GM19438 (cell line): ENCODE data around the gene TFG.

Experiments used
- ATAC-seq: cut with Tn5 transposase; IDR thresholded peaks from one replicate; pipeline ENCODE4 v1.9.1; 2021; ENCODE audit warnings: low read depth; ENCODE audit not compliant: unreplicated experiment

Gene TFG

DNA sequence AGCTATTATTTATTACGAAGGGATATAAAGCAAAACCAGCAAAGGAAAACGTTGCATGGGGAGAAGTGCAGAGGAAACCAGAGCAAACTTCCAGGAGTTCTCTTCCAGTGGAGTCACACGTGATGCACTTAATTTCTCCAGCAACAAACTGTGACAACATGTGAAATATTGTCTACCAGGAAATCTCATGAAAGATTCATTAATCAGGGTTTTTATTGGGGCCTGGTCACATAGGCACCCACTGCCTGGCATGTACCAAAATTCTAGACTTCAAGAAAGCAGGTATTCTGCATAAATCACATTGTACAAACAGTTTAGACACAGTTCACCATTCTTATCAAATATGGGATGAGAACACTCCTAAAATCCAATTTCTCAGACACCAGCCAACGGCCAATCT, 5.4 kb upstream of the TFG start:
- ATAC-seq = no peak

DNA sequence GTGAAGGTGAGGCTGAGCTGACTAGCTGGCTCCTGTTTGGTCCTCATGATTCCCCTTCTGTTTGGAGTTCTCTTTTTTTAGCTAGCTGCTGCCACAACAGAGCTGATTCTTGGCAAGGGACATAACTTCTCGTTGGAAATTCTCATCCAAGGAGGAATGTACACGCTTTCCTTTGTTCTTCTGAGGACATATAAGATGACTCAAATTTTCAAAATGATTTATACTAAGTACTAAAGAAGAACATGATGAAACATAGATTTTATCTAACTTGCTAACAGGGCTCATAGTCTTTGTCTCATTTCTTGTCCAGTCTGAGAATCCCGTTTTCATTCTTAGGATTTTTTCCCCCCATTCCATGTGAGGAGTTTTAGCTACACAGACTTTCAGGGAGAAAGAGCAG, 2.9 kb upstream of the TFG start:
- ATAC-seq = no peak

DNA sequence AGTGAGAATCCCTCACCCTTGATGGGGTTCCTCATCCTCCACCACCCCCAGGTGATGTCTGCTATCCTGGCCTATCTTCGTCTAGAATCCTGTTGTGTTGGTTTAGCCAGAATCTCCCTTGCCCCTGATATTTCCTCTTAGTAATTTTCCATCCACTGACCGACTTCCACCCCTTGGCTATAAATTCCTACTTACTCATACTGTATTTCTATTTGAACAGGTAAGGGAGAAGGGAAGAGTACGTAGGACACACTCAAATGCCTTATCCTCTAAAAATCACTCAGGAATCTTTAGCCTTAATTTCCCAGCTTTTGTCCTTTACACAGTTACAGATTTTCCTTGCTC, 678 bp upstream of the TFG start:
- no peak for ATAC-seq

DNA sequence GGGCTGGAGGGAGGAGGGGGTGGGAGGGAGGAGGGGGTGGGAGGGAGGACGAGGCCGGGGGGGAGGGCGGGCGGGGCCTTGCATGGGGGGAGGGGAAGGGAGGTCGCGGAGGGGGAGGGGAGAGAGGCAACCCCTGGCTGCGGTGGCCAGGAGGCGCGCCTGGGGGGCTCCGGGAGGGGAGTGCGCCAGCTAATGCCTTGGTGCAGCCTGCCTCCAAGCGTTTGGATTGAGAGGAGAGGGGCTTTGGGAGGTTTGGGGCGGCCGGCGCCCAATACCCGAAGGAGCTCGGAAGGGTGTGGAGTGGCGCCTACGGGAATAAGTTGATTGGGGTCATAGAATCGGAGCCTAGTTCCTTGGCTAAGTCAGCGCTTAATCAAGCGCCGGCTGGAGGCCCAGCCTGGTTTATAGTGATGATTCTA, 557 bp downstream of the TFG start:
- ATAC-seq = no peak

DNA sequence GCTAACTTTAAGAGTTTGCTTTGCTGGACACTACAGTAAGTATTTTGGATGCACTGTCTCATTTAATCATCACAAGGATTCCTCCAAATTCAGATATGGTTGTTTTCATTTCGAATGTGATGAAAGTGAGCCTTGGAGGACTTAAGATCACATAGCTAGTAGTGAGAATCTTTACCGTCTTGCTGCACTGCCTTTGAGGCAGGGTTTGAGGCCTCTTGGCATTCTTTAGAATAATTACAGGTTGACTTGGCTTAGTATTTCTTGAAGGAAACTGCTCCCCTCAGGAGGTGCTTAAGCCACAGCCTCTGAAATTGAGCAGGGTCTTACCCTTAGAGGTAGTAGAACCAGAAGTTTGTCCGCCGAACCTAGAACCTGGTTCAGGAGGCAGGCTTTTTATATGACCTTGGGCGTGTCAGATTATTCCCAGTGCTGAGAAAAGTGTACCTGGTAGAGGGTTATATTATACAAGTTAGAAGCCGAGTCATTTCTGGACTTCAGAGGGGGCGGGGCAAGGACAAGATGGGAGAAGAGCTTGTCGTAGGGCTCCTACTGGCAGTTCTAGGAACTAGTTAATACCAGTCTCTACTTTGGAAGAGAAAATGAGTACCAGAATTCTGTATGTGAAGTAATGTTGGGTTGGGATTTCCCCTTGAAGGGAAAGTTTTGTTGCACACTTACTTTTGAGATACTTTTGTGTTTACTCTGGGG, 1.1 kb downstream of the TFG start:
- peak; percentile 39 for ATAC-seq

DNA sequence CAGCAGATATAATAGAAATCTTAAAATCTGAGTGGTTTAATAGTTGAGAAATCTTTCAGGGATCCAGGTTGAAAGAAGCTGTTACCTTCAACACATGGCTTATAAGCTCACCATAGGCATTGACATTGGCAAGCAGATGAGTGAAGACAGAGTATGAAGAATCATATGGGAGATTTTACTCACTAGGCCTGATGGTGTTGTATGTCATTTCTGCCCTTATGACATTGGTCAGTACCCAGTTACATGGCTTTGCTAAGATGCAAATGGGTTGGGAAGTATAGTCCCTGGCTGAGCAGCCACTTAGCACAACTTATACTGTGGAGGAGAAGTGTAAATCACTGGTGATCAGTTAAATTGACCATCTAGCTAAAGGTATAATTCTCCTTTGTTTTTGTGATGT, 5.9 kb downstream of the TFG start:
- no peak for ATAC-seq

DNA sequence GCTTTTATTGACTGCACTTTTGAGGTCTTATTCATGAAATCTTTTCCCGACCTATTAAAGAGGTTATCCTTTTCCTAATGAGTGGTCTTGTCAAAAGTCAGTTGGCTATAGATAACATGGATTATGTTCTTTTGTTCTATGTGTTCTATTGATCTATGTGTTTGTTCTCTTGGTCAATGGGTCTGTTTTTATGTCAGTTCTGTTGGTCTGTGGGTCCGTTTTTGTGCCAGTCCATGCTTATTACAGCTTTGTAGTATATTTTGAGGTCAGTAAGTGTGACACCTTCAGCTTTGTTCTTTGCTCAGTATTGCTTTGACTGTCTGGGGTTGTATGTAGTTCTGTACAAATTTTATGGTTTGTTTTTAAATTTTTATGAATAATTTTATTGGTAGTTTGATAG, 7.8 kb downstream of the TFG start:
- no peak for ATAC-seq

DNA sequence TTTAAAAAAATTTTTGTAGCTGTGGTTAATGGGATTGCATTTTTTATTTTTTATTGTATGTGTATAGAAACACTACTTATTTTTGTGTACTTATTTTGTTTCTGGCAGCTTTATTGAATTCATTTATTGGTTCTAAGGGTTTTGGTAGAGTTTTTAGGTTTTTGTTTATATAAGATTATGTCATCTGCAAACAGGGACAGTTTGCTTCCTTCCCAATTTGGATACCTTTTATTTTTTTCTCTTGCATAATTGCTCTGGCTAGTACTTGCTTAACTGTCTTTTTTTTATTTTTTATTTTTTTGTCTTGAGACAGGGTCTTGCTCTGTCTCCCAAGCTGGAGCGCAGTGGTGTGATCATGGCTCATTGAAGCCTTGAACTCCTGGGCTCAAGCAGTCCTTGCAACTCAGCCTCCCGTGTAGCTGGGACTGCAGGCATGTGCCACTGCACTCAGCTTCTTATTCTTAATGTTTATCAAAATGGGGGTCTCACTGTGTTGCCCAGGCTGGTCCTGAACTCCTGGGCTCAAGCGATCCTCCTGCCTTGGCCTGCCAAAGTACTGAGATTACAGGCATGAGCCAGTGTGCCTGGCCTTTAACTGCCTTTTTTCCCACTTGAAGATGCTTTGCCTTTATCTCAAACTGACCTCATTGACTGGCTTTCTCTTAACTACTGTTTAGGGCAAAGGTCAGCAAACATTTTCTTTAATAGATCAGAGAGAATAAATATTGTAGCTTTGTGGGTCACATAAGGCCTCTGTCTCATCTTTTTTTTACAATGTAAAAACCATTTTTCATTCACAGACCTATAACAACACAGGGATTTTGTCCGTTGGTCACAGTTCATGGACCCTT, 8.6 kb downstream of the TFG start:
- no peak for ATAC-seq

DNA sequence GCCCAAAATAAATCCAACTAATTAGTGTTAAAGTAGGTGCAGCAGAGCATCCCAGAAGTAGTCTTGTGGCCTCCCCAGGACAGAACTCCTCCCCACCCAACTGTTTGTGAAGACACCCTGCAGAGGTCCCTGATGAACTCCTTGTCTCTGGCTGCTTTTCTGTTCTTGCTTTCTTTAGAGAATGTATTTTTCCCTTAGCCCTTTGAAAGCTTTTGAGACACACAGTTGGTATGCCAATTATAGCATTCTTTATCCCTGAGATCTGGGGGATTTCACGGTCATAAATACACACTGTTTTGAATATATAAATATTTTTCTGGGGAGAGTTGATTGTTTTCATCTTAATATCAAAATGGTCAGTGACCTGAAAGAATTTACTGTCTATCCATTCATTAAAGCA, 9.8 kb downstream of the TFG start:
- ATAC-seq = no peak

DNA sequence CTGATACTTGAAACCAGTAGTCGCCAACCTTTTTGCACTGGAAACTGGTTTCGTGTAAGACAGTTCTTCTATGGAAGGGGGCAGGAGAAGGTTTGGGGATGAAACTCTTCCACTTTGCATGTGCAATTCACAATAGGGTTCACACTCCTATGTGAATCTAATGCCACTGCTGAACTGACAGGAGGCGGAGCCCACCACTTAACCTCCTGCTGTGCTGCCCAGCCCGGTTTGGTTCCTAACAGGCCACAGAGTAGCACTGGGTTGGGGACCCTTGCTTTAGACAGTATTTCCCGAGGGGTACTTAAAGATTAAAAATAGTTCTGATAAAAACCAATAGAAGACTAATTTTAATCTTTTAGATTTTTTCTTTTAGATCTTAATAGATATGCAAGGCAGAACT, 11.1 kb downstream of the TFG start:
- ATAC-seq = no peak

DNA sequence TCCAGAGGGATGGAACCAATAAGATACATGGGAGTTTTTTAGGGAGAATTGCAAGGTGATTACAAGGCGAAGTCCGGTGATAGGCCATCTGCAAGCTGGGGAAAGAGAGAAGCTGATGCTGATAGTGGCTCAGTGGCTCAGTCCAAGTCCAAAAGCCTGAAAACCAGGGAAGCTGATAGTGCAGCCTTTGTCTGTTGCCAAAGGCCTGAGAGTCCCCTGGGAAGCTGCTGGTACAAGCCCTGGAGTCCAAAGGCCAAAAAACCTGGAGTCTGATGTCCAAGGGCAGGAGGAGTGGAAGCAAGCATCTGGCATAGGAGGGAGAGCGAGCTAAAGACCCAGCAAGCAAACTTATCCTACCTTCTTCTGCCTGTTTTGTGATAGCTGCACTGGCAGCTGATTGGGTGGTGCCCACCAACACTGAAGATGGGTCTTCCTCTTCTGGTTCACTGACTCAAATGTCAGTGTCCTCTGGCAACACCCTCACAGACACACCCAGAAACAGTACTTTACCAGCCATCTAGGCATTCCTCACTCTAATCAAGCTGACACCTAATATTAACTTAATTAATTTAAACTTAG, 16.7 kb downstream of the TFG start:
- no peak for ATAC-seq

DNA sequence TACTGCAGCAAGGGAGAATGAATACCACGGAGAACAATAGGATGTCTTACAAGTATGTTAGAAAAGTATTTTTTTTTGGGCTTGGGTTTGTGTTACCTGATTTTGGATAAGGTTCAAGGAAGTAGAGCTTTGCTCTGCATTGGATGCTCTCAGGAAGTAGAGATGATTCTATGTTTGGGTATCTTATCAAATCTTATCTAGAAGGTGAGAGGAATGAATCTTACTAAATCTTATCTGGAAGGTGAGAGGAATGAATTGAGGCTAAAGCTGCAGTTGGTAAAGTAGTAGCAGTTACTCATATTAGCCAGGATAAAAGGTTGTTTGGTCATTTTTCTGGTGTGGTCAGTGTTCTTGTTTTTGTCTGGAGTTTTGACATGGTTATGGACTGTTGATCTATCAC, 17.4 kb downstream of the TFG start:
- no peak for ATAC-seq

DNA sequence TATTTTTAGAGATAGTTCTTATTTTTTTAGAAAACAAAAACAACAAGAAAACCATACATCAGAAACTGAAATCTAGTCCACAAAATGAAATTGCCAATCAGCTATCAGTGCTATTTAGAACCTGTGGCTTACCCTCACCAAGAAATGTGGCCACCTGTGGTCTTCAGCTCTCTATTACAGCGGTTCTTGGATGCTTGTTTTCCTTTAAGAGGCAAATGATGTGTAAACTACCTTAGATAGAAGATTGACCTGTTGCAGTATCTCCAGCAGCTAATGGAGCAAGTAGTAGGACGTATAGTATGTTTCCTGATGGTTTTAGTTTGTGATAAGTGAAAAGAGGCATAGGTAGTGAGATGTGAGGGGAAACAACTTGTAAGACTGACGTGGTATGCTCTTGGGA, 21.2 kb downstream of the TFG start:
- ATAC-seq = peak; percentile 61

DNA sequence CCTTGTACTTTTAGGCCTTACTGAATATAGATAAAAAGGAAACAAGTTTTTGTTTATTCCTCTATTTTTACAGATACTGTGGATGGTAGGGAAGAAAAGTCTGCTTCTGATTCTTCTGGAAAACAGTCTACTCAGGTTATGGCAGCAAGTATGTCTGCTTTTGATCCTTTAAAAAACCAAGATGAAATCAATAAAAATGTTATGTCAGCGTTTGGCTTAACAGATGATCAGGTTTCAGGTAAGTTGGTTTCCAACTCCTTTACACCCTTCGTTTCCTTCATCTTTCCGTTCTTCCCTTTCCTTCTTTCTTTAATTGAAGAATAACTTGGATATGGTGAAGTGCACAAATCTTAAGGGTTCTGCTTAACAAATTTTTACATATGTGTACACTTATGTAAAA, 23.1 kb downstream of the TFG start:
- no peak for ATAC-seq

DNA sequence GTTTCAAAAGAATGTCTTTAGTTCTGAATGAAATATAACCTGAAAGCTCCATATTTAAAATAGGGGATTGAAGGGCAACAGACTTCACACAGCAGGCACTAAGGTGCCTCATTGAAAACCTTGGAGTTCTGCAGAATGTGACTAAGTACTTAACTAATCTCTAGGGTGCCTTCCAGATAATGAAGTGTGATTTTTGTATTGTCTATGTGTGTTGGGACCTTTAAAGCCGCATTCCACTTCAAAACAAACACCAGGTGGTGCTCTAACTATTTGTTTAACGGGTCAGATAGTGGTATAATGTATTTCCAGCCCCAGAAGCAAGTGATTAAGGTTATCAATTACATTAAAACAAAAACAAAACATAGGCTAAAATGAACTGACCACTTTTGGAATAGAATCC, 28.0 kb downstream of the TFG start:
- ATAC-seq = no peak

DNA sequence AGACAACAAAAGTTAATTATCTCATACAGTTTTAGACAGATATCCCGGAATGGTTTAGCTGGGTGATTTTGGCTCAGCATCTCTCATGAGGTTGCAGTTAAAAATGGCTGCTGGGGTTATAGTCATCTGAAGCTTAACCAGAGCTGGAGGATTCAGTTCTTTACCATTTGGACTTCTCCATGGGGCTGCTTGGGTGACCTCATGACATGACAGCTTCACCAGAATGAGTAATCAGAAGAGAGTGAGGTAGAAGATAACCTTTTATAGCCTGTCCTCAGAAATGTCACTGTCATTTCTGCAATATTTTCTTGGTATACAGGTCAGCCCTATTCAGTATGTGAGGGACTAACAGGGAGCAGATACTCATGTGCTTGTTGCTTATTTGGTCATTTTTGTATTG, 30.9 kb downstream of the TFG start:
- no peak for ATAC-seq

DNA sequence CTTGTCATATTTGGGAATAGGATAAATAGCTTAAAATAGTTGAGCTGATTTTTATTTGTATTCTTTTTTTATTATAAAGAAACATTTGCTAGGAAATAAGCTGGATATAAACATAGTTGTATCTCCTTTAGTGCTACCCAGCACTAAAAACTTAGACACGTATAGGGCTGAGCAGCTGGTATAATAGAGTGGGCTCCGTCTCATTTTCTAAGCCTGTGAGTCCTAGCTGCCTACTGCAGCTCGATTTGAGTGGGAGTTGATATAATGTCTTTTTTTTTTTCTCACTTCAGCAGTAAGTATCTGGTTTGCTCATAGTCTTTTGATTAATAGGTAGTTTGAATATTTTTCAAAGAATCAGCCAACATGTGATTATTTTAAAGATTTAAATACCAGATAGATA, 34.2 kb downstream of the TFG start:
- ATAC-seq = no peak

DNA sequence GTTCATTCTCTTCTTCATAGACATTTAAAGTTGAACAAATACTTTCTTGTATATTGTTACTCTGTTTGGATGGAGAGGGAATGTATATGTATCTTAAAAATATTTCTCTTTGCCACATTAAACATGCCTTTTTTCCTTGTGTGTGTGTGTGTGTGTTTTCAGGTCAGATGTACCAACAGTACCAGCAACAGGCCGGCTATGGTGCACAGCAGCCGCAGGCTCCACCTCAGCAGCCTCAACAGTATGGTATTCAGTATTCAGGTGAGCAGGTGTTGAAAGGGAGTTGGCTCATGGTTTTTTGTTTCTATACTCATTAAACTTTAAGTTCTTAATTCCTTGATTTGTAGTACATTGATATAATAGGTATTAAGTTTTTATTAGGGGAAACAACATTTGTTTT, 35.4 kb downstream of the TFG start:
- no peak for ATAC-seq

DNA sequence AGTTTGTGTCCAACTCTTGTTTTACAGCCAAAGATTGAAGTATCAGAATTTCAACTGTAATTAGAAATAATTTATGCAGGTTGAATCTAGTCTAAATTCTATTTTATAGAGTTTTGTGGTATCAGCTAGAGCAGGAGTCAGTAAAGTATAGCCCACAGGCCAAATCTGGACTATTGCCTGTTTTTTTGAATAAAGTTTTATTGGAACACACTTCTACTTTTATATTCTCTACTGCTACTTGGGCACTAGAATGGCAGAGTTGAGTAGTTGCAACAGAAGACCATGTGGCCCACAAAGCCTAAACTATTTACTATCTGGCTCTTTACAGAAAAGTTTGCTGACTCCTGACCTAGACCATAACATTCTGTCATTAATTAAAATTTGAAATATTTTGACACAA, 36.3 kb downstream of the TFG start:
- ATAC-seq = no peak

DNA sequence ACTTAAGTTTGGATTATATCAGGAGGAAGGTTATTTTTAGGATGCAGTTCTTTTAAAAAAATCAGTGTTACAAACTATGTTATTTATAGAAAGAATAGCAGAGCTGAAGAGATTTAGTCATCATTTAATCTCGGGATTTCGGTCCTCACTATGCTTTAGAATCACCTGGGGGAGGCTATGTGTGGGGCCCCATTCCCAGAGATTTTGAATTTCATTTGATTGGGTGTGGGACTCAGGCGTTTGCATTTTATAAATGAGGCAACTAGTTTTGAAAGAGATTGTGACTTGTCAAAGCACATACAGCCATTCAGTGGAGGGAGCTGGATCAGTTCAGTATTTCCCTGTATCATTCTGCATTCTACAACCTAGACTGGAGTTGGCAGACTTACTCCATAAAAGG, 36.8 kb downstream of the TFG start:
- ATAC-seq = no peak

DNA sequence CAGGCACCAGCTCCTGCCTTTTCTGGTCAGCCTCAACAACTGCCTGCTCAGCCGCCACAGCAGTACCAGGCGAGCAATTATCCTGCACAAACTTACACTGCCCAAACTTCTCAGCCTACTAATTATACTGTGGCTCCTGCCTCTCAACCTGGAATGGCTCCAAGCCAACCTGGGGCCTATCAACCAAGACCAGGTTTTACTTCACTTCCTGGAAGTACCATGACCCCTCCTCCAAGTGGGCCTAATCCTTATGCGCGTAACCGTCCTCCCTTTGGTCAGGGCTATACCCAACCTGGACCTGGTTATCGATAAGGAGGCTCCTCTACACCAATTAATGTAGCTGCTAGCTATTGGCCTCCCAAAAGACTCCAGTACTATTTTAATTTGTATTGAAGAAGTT, 38.9 kb downstream of the TFG start:
- ATAC-seq = no peak

DNA sequence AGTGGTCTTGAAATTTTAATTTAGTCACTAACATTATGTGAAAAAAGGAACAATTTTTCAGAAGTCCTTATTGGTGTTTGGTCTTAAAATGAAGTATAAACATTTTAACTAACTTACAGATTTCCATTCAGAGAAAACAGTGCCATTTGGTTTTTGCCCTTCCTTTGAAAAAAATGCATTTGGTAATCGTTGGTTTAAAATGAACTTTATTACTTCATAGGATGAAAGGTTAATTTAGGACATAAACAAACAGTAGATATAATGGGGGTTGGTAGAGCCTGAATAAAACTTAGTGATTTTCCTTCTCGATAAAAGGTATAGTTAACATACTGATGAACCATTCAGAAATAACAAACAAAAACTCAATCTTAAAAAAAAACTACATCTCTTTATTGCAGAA, 39.7 kb downstream of the TFG start:
- no peak for ATAC-seq
